GM21786 (cell line): ENCODE measurements around the gene MADCAM1.
"Not testable (repeated sequence)": the region's sequence is repeated elsewhere in the genome, so short reads cannot be mapped to it uniquely, and the experiment has no call there.

Experiments used
- ATAC-seq: cut with Tn5 transposase; IDR thresholded peaks from one replicate; pipeline ENCODE4 v1.9.1; 2021; ENCODE audit not compliant: unreplicated experiment

Gene MADCAM1

GRCh38 chr19:496112-496665 lies at the start of gene MADCAM1:
TSS of gene MADCAM1 (plus strand) at chr19:496486. CDS start at chr19:496500, 14 bp downstream.
- ATAC-seq = no peak

- ATAC-seq = no peak
Measured at GRCh38 chr19:447064-447426, 49.2 kb upstream of the MADCAM1 start.

DNA sequence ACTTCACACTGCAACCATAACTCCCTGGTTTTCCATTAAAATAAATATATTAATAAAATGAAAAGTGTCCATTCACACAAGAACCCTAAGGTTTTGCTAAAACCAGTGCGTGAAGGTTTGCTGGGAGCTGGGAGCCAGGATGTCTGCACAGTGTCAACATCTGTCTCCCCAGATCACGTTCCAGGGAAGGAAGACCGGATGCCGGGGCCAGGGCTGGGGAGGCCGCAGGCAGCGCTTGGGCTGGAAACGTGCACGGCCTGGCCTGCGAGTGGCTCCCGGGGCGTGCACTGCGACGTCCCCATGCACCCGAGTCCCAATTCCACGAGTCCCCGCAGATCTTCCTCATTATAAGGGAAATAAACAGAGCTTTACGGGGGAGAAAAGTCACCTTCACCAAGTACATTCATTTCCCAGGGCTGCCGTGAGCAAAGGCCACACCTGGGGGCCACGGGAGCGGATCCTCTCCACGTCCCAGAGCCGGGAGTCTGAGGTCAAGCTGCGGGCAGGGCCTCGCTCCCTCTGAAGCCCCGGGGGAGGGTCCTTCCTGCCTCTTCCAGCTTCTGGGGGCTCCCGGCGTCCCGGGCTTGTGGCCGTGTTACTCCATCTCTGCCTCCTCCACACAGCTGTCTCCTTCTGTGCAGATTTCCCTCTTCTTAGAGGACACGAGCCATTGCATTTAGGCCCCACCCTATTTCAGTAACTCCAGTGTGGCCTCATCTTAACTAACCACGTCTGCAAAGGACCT lies 48.3 kb upstream of the MADCAM1 start:
- ATAC-seq = no peak

DNA sequence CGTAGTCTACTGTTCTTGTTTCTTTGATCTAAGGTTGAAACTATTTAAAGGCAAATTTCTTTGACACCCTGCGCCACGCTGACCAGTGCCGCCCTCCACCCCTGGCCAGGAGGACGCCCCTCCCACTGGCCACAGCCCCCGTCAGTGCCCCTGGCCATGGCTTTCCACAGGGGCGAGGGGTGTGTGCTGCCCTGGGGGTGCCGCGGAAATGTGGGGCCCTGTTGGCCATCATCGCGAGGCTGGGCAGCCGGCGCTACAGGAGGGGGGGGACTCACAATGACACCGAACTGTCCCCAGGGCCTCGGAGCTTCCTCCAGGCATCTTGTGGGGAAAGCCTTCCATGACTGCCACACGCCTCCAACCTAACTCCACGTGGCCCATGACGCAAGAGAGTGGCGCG lies 46.4 kb upstream of the MADCAM1 start:
- ATAC-seq = no peak

DNA sequence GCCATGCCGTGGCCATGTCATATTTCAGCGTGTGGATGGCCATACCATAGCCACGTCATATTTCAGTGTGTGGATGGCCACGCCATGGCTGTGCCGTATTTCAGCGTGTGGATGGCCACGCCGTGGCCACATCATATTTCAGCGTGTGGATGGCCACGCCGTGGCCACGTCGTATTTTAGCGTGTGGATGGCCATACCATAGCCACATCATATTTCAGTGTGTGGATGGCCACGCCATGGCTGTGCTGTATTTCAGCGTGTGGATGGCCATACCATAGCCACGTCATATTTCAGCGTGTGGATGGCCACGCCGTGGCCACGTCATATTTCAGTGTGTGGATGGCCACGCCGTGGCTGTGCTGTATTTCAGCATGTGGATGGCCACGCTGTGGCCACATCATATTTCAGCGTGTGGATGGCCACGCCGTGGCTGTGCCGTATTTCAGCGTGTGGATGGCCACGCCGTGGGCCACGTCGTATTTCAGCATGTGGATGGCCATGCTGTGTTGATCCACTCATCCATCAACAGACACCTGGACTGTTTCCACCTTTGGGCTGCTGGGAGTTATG lies 45.3 kb upstream of the MADCAM1 start:
- ATAC-seq = not testable (repeated sequence)

DNA sequence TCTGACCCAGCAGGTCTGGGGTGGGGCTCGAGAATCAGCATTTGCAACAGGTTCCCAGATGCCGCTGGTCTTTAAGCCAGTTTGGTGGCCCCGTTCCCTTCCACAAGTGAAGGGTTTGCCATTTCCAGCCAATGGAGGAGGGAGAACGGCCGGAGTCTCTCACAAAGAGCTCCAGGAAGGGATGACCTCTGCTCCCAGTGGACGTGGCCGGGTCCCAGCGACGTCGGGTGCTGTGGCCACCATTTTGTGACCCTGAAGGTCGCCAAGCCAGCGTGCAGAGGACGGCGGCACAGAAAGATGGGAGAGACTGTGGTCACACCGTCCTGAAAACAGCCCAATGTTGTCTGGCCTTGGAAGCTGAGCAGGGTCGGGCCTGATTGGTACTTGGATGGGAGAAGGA lies 43.5 kb upstream of the MADCAM1 start:
- ATAC-seq = no peak

DNA sequence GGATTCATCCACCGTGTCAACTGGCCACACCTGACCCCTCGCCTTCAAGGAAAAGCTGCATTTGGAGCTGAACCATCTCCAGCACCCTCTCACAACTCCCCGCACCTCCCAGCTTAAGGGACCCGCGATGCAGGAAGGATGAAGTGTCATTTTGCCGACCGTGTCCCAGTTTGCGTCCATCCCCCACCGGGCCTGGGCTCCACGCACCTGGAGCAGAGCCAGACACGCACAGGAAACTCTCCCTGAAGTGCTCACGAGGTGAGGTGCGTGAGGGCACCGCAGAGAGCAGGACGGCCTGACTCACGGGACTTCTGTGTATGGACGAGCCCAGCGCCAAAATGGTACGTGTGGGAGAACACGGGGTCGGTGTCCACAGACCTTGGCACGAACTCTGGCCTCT lies 42.7 kb upstream of the MADCAM1 start:
- ATAC-seq = no peak

- ATAC-seq = no peak
Measured at GRCh38 chr19:455031-455705, 41.1 kb upstream of the MADCAM1 start.

DNA sequence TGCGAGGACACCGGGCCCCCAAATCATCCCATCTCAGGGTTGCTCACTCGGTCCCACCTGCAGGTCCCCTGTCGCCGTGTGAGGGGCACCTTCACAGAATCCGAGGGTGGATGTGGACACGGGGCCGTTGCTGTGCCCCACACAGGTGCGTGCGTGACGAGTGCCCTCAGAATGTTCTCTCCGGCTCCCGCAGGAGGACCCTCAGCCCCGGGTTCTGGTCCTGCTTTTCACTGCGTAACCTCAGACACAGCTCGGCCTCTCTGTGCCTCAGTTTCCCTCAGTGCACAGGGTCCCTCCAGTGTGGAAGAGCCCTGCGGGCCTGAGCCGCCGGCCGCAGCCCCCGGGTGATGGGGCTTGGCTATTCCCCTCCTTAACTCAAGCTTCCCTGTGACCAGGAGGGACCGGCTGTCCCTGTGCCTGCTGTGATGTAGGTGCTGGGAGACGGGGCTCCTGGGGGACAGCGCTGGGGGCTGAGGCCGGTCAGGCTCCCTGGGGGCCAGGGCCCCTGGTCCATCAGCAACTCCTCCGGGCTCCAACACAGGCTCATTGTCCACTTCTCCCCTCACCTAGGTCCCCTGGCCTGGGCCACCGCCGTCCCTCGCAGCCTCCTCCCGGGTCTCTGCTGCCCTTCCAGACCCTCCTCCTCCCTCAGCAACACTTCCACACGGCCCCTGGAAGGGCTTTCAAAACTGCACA lies 40.3 kb upstream of the MADCAM1 start:
- no peak for ATAC-seq

- ATAC-seq = no peak
Measured at GRCh38 chr19:456547-457110, 39.7 kb upstream of the MADCAM1 start.

DNA sequence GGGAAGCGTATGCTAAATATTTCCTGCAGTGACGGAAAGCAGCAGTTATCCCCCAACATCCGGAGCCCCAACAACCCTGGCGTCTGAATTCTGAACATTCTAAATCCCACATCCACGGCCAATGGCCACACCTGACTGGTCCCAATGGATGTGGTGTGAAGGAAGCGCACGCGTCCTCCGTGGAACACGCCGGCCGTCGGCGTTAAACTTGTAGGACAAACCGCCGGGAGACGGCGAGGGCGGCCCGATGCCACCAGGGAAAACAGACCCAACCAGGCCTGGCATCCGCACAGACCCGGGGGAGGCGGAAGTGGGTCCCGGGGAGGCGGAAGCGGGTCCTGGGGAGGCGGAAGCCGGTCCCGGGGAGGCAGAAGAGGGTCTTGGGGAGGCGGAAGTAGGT lies 38.6 kb upstream of the MADCAM1 start:
- no peak for ATAC-seq

DNA sequence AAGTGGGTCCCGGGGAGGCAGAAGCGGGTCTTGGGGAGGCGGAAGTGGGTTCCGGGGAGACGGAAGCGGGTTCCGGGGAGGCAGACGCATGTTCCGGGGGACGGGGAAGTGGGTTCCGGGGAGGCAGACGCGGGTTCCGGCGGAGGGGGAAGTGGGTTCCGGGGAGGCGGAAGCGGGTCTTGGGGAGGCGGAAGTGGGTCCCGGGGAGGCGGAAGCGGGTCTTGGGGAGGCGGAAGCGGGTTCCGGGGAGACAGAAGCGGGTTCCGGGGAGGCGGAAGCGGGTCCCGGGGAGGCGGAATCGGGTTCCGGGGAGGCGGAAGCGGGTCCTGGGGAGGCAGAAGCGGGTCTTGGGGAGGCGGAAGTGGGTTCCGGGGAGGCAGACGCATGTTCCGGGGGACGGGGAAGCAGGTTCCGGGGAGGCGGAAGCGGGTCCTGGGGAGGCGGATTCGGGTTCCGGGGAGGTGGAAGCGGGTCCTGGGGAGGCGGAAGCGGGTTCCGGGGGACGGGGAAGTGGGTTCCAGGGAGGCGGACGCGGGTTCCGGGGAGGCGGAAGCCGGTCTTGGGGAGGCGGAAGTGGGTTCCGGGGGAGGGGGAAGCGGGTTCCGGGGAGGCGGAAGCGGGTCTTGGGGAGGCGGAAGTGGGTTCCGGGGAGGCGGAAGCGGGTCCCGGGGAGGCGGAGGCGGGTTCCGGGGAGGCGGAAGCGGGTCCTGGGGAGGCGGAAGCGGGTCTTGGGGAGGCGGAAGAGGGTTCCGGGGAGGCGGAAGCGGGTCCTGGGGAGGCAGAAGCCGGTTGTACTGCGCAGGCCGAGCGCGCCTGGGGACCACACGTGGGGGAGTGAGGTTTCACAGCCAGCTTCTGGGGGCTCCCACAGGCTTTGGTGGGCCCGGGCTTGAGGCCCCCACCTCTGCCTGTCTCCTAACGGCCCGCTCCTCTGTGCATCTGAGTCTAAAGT lies 37.9 kb upstream of the MADCAM1 start:
- ATAC-seq = no peak

DNA sequence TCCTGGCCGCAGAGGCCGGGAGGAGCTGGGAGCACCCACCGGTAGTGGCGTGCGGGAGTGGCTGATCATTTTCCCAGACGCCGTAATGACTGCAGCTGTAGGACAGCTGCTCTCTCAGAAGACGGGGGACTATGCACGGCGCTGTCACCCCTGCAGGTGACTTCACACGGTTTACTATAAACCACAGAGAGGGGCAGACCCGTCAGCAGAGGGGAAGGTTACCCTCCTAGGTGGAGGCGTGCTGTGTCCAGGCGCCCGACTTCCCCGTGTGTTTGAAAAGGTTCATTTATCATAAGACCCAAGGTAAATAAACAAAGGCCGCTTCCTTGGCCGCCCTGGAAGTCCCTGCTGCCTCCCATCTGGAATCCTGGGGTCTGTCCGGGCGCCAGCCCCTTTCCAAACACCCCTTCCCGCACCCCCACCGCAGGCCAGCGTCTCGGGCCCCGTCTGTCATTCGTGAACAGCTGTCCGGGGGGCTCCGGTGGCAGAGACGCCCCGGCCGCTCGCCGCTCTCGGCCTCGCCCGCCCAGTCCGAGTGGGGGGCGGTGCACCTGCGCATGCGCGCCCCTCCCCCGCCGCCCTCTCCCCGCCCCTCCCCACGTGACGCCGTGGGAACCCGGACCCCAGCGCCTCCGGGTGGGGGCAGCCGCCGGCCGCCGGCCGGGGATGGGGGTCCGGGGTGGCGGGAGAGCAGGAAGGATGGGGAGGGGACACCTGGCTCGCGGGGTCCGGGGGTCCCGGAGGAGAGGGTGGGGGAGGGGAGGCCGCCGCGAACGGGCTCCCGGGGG lies 36.4 kb upstream of the MADCAM1 start:
- no peak for ATAC-seq

- no peak for ATAC-seq
Measured at GRCh38 chr19:460877-461720, 35.2 kb upstream of the MADCAM1 start, which contains the start of gene SHC2. TSS of gene SHC2 (minus strand) at chr19:461033. CDS start at chr19:460996, 37 bp downstream.

DNA sequence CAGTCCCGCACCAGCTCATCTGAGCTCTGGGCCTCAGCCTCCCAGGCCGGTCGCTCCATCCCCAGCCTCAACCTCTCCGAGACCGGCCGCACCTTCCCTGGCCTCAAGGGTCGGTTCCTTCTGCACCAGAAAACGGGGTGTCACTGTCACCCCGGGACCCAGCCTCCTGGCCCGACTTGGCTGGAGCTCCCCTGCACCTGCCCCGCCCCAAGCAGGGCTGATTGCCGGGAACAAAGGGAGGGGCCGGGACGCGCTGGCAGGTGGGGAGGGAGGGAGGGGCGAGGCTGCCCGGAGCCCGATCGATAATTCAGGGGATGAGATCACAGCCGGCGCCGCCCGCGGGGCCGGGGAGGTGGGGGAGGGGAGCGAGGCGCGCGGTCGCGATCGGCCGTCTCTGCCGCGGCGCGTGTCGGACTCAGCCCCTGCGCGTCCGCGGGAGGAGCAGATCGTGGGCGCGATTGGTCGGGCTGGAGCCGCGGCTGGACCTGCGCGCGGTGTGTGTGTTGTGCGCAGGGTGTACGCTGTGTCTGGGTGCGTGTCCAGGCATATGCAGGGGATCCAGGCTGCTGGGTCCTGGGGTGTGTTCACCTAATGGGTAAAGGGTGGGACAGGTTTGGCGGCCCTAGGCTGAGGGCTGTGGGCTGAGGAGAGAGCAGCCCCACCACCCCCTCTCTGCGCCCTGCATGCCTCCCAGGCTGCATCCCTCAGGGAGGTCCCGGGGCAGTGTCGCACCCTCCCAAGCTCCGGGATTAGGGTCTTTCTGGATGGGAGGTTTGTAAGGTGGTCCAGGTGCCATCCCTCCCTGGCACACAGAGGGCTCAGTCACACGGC lies 34.4 kb upstream of the MADCAM1 start:
- no peak for ATAC-seq

DNA sequence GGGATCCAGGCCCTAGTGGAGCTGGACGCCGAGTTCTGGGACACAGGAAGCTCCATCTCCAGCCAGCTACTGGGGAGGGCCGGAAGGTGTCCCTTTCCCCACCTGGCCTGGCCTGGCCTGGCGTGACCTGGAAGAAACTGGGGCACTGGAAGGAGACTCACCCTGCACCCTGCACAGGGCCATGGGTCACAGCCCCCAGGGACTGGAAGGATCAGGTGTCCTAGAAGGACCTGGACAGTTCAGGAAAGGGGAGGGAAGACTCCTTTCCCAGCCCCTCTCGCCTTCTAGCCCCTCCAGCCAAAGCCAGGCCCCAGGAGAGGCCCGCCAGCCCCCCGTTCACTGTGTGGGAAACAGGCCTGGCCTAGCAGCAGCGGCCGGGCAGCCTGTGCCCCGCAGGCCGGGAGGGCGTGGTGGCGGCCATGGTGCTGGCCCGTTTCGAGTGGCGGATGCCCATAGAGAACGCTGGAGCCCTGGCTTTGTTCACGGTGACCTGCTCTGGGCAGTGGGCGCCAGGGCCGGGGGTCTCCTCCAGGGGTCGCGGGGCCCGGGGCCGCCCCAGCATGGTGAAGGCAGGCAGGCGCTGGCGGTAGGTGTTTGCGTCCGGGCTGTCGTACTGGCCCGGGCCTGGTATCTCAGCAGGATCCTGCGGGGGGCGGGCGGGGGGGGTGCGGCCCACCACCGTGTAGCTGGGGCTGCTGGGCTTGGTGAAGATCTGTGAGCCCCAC lies 32.6 kb upstream of the MADCAM1 start:
- no peak for ATAC-seq

DNA sequence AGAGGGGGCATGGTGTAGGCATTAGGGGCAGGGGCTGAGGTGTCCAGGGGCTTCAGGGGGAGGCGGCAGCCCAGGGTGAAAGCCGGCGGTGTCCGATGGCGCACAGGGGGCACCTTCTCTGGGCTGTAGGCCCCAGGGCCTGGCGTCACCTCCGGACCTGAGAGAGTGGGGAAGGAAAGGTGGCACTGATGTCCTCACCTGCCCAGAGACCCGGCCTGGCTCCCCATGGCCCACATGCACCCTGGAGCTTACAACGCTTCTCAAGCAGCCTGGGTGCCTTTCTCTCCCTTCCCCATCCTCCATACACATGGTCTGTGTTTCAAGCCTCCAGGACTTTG lies 32.1 kb upstream of the MADCAM1 start:
- no peak for ATAC-seq
